Fibroblast of lung (primary cell): ENCODE results near the gene USP7.

Experiments
- CTCF ChIP-seq, 2 donors: IDR thresholded peaks in 1 of 2; conservative IDR thresholded peaks in 1 of 2; 1 replicate in 1 of 2; 2 replicates in 1 of 2; pipeline ENCODE4 v1.5.1; 2011 to 2012; ENCODE audit warnings: low read length in 2 of 2, control low read depth in 1 of 2, inconsistent platforms in 1 of 2, low read depth in 1 of 2, mild to moderate bottlenecking in 1 of 2
- EZH2 ChIP-seq: IDR thresholded peaks from 2 replicates; pipeline ENCODE4 v1.5.1; 2012; ENCODE audit warnings: low read length, control low read depth, mild to moderate bottlenecking; ENCODE audit errors: missing control alignments

- TF ChIP-seq CTCF (conservative IDR thresholded peaks at IDR 0.05 in 1 of 2, IDR thresholded peaks at IDR 0.05 in 1 of 2; ENCODE audit: low read depth in 1 of 2, low read length in 2 of 2), result no peak
- TF ChIP-seq EZH2, result no peak
Observed at GRCh38 chr16:8986111-8986510, 22.4 kb upstream of the USP7 start.
